Stomach (tissue), 9 donors: Measurements from ENCODE around the gene CPEB2. TPM values are rescaled to one million over a fixed set of nuclear protein-coding genes. Genes with fewer than 3 reads are reported as not detected.

Source experiments
- DNase-seq, 2 donors: peaks; one replicate each; pipeline versions ENCODE4 v3.0.0 to v3.0.0-alpha.2; 2013 to 2019
- H3K27ac ChIP-seq, 5 donors: fragments of 200-600 bp in 4 of 5; sonication (generic) in 4 of 5; one replicate each; pipeline ENCODE4 v1.5.1; 2013 to 2019; ENCODE audit warnings: mild to moderate bottlenecking in 1 of 5, moderate library complexity in 1 of 5
- H3K27me3 ChIP-seq, 3 donors: fragments of 200-600 bp; sonication (generic); one replicate each; pipeline ENCODE4 v1.5.1; 2017 to 2019; ENCODE audit warnings: mixed run types in 1 of 3
- H3K36me3 ChIP-seq, 4 donors: fragments of 200-600 bp; sonication (generic); 1 replicate in 3 of 4; 2 replicates in 1 of 4; pipeline ENCODE4 v1.5.1; 2016 to 2019
- H3K4me1 ChIP-seq, 4 donors: fragments of 200-600 bp; sonication (generic); one replicate each; pipeline ENCODE4 v1.5.1; 2016 to 2019
- H3K4me3 ChIP-seq, 4 donors: fragments of 200-600 bp; sonication (generic) in 3 of 4; one replicate each; pipeline ENCODE4 v1.5.1; 2016 to 2019; ENCODE audit warnings: mild to moderate bottlenecking in 1 of 4
- H3K9me3 ChIP-seq, 4 donors: fragments of 200-600 bp; sonication (generic); one replicate each; pipeline ENCODE4 v1.5.1; 2016 to 2019
- CTCF ChIP-seq, 7 experiments: fragments of 450-650 bp in 4 of 7; fragments of 200-600 bp in 3 of 7; sonication (generic) in 3 of 7; IDR thresholded peaks; one replicate each; pipeline ENCODE4 v1.5.1; 2016 to 2019; ENCODE audit warnings: antibody characterized with exemption in 7 of 7, control low read depth in 2 of 7, mild to moderate bottlenecking in 1 of 7
- EP300 ChIP-seq: sonication (generic); formaldehyde crosslinking; IDR thresholded peaks from one replicate; pipeline ENCODE4 v1.6.1; 2017; ENCODE audit warnings: antibody characterized with exemption
- POLR2A ChIP-seq, 4 donors: fragments of 450-650 bp; IDR thresholded peaks; one replicate each; pipeline ENCODE4 v1.6.1; 2016; ENCODE audit warnings: antibody characterized with exemption in 4 of 4, control low read depth in 2 of 4, mild to moderate bottlenecking in 1 of 4, moderate library complexity in 1 of 4
- POLR2AphosphoS5 ChIP-seq, 3 donors: sonication (generic); formaldehyde crosslinking; IDR thresholded peaks; one replicate each; pipeline ENCODE4 v1.6.1; 2016; ENCODE audit warnings: antibody characterized with exemption in 3 of 3
- WGBS, 5 donors: extraction: QIAGEN DNeasy Blood & Tissue Kit in 3 of 5; methylation state at CpG; one replicate each; pipeline versions ENCODE4 v1.1.5 to v1.1.7; 2013 to 2018; 5-methylcytosine and 5-hydroxymethylcytosine counted together
- intact Hi-C: fragments of 100-400 bp; cut with DNase I; formaldehyde crosslinking; loops from one replicate; pipeline ENCODE4 v1.15.1; 2023; ENCODE audit warnings: low total_unique reads
- polyA plus RNA-seq, 3 donors: library from polyadenylated mRNA; stranded (reverse); fragments of 200-250 nt; gene quantifications; one replicate each; pipeline ENCODE4 v1.2.3, GENCODE V29; 2013
- total RNA-seq, 5 donors: library from RNA; depleted of rRNA; stranded (reverse); fragments of >200 nt; gene quantifications; one replicate each; pipeline versions ENCODE4 v1.1.0 to v1.2.3, GENCODE V29; 2014 to 2016
- donor health status: healthy with polysubstance abuse.
- donor health status: Bipolar disorder and iron deficiency.
- donor health status: healthy.

Gene CPEB2
- total and polyA plus RNA-seq, 8 donors = 3.4 to 97.9 (median 21.8) TPM

- WGBS, 5 donors = 83 to 100% (median 97%) methylated on average over 1 of the region's 1 CpG
- Histone ChIP-seq H3K9me3 (no peaks in the 10 kb centered on the region), H3K27ac (no peak overlapping the region), H3K4me1 (peaks cover 0 to 8% (median 2%) of the 10 kb centered on the region in 4 donors), H3K4me3 (no peak overlapping the region), H3K36me3 (no peaks in the 10 kb centered on the region), H3K27me3 (no peaks in the 10 kb centered on the region)
- intact Hi-C loops = no loop called here
- DNase-seq = no peak
- no peak for TF ChIP-seq EP300
- TF ChIP-seq POLR2A (IDR thresholded peaks at IDR 0.05) = no peak
- TF ChIP-seq CTCF (IDR thresholded peaks at IDR 0.05) = no peak
- no peak for TF ChIP-seq POLR2AphosphoS5 (IDR thresholded peaks at IDR 0.05)
Observed at GRCh38 chr4:14985843-14986242, 16.4 kb upstream of the CPEB2 start.

DNA sequence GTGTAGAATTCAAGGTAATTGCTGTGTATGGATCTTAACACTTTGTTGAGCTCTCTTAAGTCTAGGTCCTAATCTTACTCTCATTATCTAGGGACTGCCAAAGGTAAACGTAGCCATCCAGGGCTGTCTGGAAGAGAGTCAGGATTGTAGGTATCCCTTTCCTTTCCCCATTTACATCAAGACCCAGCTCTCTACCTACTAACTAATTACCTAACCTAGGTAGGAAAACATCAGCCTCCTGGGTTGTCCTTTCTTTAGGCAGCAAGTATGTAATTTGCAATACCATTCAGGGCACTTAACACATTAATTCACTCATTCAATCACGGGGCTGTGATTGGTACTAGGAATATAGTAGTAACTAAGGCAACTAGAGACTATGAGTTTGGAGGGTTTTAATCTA is 15.2 kb upstream of the CPEB2 start:
- H3K27ac ChIP-seq = no peak overlapping the region
- H3K9me3 ChIP-seq = no peaks in the 10 kb centered on the region
- intact Hi-C loops = no loop called here
- H3K4me3 ChIP-seq = no peak overlapping the region
- H3K4me1 ChIP-seq = peaks cover 0 to 8% (median 2%) of the 10 kb centered on the region in 4 donors
- no peak for DNase-seq
- no peak for TF ChIP-seq EP300
- no peak for TF ChIP-seq POLR2AphosphoS5 (IDR thresholded peaks at IDR 0.05)
- no peak for TF ChIP-seq CTCF (IDR thresholded peaks at IDR 0.05)
- TF ChIP-seq POLR2A (IDR thresholded peaks at IDR 0.05) = no peak
- no peaks in the 10 kb centered on the region for H3K36me3 ChIP-seq
- H3K27me3 ChIP-seq = no peaks in the 10 kb centered on the region
- 28 to 48% (median 46%) methylated on average over 2 of the region's 2 CpGs for WGBS, 5 donors

DNA sequence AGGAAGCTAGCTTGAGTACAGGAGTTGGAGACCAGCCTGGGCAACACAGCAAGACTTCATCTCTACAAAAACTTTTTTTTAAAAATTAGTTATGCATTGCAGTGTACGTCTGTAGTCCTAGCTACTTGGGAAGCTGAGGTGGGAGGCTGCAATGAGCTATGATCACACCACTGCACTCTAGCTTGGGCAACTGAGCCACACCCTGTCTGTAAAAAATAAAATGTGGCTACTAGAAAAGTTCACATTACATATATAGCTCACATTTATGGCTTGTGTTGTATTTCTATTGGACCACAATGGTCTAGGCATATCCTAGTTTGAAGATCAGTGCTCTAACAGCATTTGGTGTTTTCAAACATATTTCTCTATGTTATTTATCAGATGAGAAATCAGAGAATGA is 11.8 kb upstream of the CPEB2 start:
- intact Hi-C loops = no loop called here
- 76 to 91% (median 87%) methylated on average over 1 of the region's 1 CpG for WGBS, 5 donors
- TF ChIP-seq POLR2A (IDR thresholded peaks at IDR 0.05) (no peak), POLR2AphosphoS5 (IDR thresholded peaks at IDR 0.05) (no peak), CTCF (IDR thresholded peaks at IDR 0.05) (no peak), EP300 (no peak)
- H3K27ac ChIP-seq = no peak overlapping the region
- DNase-seq = no peak
- no peaks in the 10 kb centered on the region for H3K27me3 ChIP-seq
- H3K4me1 ChIP-seq = no peaks in the 10 kb centered on the region
- no peaks in the 10 kb centered on the region for H3K9me3 ChIP-seq
- H3K4me3 ChIP-seq = no peak overlapping the region
- H3K36me3 ChIP-seq = no peaks in the 10 kb centered on the region

DNA sequence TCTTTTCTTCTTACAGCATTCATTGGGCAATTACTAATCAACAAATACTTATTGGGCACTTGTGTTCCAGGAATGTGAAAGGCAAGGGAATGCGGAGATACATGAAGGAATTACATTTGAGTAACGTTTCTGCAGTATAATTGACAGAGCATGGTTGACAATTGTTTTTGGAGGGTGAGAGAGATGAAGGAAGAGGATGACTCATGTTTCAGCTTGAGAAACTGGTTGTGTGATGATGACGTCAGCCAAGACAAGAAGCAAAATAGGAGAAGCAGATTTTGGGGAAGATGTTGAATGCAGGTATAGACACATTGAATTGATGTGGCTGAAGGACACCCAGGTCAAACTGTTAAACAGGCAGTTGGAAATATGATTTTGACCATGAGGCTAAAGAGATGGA is 8.0 kb upstream of the CPEB2 start:
- intact Hi-C loops = no loop called here
- no peaks in the 10 kb centered on the region for H3K27me3 ChIP-seq
- no peak for DNase-seq
- no peak overlapping the region for H3K4me3 ChIP-seq
- WGBS, 5 donors = 57 to 70% (median 68%) methylated on average over 3 of the region's 3 CpGs
- H3K4me1 ChIP-seq = no peaks in the 10 kb centered on the region
- H3K9me3 ChIP-seq = no peaks in the 10 kb centered on the region
- H3K36me3 ChIP-seq = no peaks in the 10 kb centered on the region
- no peak overlapping the region for H3K27ac ChIP-seq
- TF ChIP-seq CTCF (IDR thresholded peaks at IDR 0.05) (no peak), POLR2AphosphoS5 (IDR thresholded peaks at IDR 0.05) (no peak), EP300 (no peak)
